Measurements from ENCODE around the gene PRELID3B. TPM values are rescaled to one million over a fixed set of nuclear protein-coding genes. Genes with fewer than 3 reads are reported as not detected.

Gene PRELID3B
- total RNA-seq, 1 donor from 2014 or later: 78.8 TPM

- Histone ChIP-seq H3F3A (ENCODE audit: low read depth) (no peaks in the 10 kb centered on the region), H4K20me1 (ENCODE audit: low read depth) (no peaks in the 10 kb centered on the region), H3K27ac (no peak overlapping the region), H3K9ac (no peak overlapping the region), H3K4me3 (no peak overlapping the region), H3K79me2 (ENCODE audit: low read depth) (no peaks in the 10 kb centered on the region), H3K4me1 (no peaks in the 10 kb centered on the region), H3K27me3 (peaks cover 23% of the 10 kb centered on the region), H3K9me3 (ENCODE audit: low read depth) (no peaks in the 10 kb centered on the region), H3K4me2 (no peak overlapping the region), H2AFZ (replicated peaks) (no peak overlapping the region), H3K36me3 (no peaks in the 10 kb centered on the region)
- H3K27me3 Mint-ChIP-seq (ENCODE audit: insufficient read depth, low read depth): no peaks in the 10 kb centered on the region
- H3K36me3 Mint-ChIP-seq: no peaks in the 10 kb centered on the region
- no peak for DNase-seq (ENCODE audit: low spot score)
- H3K4me3 Mint-ChIP-seq: no peak overlapping the region
- H3K9me3 Mint-ChIP-seq: no peaks in the 10 kb centered on the region
- no peaks in the 10 kb centered on the region for H3K4me1 Mint-ChIP-seq
- no peak overlapping the region for H3K27ac Mint-ChIP-seq
- TF ChIP-seq EZH2phosphoT487 (IDR thresholded peaks at IDR 0.05): no peak
- no peak for TF ChIP-seq EZH2 (IDR thresholded peaks at IDR 0.05)
- no peak for TF ChIP-seq CTCF (IDR thresholded peaks at IDR 0.05)
These were observed 7.9 kb upstream of the PRELID3B start for GRCh38 chr20:59050437-59050836.

DNA sequence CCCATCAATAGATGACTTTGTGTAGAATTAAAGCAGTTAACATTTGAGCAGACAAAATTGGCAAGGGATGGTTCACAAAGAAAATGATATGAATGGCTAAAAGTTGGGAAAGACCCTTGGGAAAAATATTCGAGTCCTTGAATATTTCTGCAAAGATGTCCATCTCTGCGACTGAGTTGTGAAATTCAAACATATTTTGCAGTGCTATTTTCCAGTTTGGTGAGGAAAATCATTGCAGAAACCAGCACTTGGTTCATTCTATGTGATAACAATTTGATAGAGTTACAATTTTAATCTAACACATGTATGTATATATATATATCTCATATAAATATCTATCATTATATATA, 6.1 kb upstream of the PRELID3B start:
- H2AFZ ChIP-seq (replicated peaks): no peak overlapping the region
- no peak overlapping the region for H3K27ac ChIP-seq
- H3K9ac ChIP-seq: no peak overlapping the region
- no peaks in the 10 kb centered on the region for H3F3A ChIP-seq (ENCODE audit: low read depth)
- no peak overlapping the region for H3K27ac Mint-ChIP-seq
- H3K4me1 Mint-ChIP-seq: peaks cover under 1% of the 10 kb centered on the region
- no peak for DNase-seq (ENCODE audit: low spot score)
- H3K4me2 ChIP-seq: no peak overlapping the region
- no peaks in the 10 kb centered on the region for H3K9me3 Mint-ChIP-seq
- no peaks in the 10 kb centered on the region for H3K36me3 ChIP-seq
- TF ChIP-seq CTCF (IDR thresholded peaks at IDR 0.05) (no peak), EZH2 (IDR thresholded peaks at IDR 0.05) (no peak), EZH2phosphoT487 (IDR thresholded peaks at IDR 0.05) (no peak)
- H3K4me1 ChIP-seq: no peaks in the 10 kb centered on the region
- no peak overlapping the region for H3K4me3 Mint-ChIP-seq
- no peaks in the 10 kb centered on the region for H3K79me2 ChIP-seq (ENCODE audit: low read depth)
- no peaks in the 10 kb centered on the region for H3K36me3 Mint-ChIP-seq
- H3K9me3 ChIP-seq (ENCODE audit: low read depth): no peaks in the 10 kb centered on the region
- peaks cover 23% of the 10 kb centered on the region for H3K27me3 ChIP-seq
- no peak overlapping the region for H3K4me3 ChIP-seq
- H3K27me3 Mint-ChIP-seq (ENCODE audit: insufficient read depth, low read depth): no peaks in the 10 kb centered on the region
- no peaks in the 10 kb centered on the region for H4K20me1 ChIP-seq (ENCODE audit: low read depth)

GRCh38 chr20:59047938-59048680, 5.5 kb upstream of the PRELID3B start:
- DNase-seq (ENCODE audit: low spot score): no peak
- Histone ChIP-seq H3K4me1 (peaks cover 1% of the 10 kb centered on the region), H2AFZ (replicated peaks) (no peak overlapping the region), H3K4me3 (no peak overlapping the region), H3K79me2 (ENCODE audit: low read depth) (no peaks in the 10 kb centered on the region), H3K36me3 (no peaks in the 10 kb centered on the region), H4K20me1 (ENCODE audit: low read depth) (no peaks in the 10 kb centered on the region), H3K4me2 (no peak overlapping the region), H3F3A (ENCODE audit: low read depth) (no peaks in the 10 kb centered on the region), H3K27me3 (peaks cover 23% of the 10 kb centered on the region), H3K9ac (no peak overlapping the region), H3K9me3 (ENCODE audit: low read depth) (no peaks in the 10 kb centered on the region), H3K27ac (no peak overlapping the region)
- TF ChIP-seq CTCF (IDR thresholded peaks at IDR 0.05): no peak
- Mint-ChIP-seq H3K9me3 (no peaks in the 10 kb centered on the region), H3K4me1 (peaks cover 6% of the 10 kb centered on the region), H3K4me3 (no peak overlapping the region), H3K27me3 (ENCODE audit: insufficient read depth, low read depth) (peaks cover under 1% of the 10 kb centered on the region), H3K36me3 (no peaks in the 10 kb centered on the region), H3K27ac (no peak overlapping the region)

All from neural progenitor cell (in vitro differentiated cells).